OCI-M2 (cell line): ENCODE data around the gene MAPK8.

ENCODE experiments used
- DNase-seq: peaks from one replicate; lab custom pipeline; 2025; ENCODE audit not compliant: unreplicated experiment; lab: John Stamatoyannopoulos, UW

MAPK8 gene

GRCh38 chr10:48381971-48382370 lies 75.5 kb downstream of the MAPK8 start:
- no peak for DNase-seq

DNA sequence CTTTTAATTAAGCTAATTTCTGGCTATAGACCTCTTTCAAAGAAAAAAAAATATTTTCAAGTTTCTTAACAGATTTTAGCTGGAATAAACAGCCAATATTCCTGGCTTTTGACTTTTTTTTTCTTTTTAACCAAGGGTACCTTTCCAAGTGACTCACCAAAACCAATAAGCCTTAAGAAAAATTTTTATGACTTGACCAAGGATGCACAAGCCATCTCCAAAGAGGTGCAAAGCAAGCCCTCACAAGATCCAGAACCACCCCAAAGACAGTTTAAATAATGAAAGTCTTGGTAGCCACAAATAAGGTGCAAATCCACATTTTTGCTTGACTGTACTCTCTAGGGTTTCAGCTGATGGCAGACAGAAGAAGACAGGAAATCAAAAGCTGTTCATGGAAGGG lies 76.5 kb downstream of the MAPK8 start:
- DNase-seq, result no peak

DNA sequence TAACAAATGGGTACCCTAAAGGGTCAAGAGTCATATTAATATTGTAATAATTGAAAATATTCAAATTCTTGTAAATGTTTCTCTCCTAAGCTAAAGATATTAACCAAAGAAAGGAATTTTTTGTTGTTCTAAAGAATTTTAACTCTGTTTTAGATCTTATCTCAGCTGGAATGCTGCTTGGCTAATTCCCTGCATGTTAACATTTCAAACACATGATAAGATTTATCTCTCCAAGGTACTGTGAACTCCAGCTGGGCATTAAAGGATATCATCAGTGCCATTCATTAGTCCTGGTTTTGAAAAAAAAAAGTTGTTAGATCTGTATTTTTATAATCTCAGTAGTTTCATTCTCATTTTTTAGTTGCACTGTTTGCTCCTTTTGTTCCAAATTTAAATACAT lies 76.9 kb downstream of the MAPK8 start:
- no peak for DNase-seq

GRCh38 chr10:48384699-48384982 lies 78.2 kb downstream of the MAPK8 start:
- no peak for DNase-seq

DNA sequence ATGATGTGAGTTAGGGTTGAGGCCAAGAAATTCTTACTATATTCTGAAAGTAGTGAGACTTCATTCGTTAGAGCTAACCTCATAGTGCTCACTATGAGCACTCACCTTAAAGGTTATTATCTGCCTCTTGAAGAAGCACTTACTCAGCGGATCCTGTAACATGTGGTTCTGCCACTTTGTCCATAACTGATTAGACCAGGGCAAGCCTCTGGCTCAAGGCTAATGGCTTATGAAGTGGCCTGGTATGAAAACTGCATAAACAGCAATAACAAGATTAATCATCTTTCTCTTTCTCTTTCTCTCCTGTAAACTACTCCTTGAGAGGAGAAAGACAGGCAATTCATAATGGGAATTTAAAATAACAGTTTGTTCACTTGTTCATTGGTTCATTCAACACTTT lies 82.8 kb downstream of the MAPK8 start:
- no peak for DNase-seq

GRCh38 chr10:48389846-48390557 lies 83.5 kb downstream of the MAPK8 start:
- DNase-seq, result no peak

GRCh38 chr10:48390558-48390871 lies 84.0 kb downstream of the MAPK8 start:
- DNase-seq, result no peak

GRCh38 chr10:48390933-48391845 lies 84.7 kb downstream of the MAPK8 start:
- DNase-seq, result no peak

- DNase-seq, result no peak
These were observed 85.5 kb downstream of the MAPK8 start for GRCh38 chr10:48391994-48392393.

DNA sequence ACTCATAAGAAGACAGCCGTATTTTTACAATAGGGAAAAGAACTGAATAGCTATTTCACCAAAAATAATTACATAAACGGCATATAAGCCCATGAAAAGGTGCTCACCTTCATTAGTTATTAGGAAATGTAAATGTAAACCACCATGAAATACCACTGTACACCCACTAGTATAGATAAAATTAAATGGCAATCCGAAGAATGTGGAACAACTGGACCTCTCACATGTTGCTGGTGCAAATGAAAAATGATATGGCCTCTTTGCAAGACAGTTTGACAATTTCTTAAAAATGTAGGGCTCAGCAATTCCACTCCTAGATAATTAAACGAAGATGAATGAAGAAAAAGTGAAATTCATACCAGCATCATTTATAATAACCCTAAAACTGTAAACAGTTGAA lies 91.8 kb downstream of the MAPK8 start:
- no peak for DNase-seq

- no peak for DNase-seq
These were observed 92.6 kb downstream of the MAPK8 start for GRCh38 chr10:48399056-48399541.

- DNase-seq, result no peak
These were observed 93.1 kb downstream of the MAPK8 start for GRCh38 chr10:48399551-48399950.

DNA sequence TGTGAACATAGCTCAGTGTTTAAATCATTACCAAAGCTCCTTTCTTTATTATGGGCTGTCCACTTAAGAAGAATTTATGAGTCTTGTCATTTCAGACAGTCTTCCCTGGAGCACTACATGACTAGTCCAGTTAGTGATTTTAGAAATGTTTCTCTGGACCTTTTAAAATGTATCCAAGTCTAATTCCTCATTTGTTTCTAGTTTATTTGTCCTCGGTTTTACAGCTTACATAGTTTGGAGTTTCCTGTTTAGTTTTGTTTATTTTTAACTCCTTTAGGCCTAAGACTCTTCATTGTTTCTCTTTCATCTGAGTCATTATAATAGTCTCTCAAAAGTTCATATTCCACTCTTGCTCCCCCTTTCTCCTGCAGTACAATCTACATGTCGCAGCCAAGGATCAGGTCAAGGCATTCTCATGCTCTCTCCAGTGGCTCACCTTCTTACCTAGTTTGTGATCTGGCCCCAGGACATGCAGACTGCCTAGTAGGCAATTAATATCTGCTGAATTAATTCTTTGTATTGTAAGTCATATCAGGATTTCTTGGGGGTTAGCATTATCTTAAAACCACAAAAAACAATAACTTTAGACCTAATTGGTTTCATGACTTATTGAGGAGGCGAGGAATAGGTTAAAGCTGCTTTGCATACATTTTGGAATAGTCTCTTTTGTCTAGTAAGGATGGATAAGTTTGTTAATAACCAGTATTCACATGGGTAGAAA lies 93.8 kb downstream of the MAPK8 start:
- DNase-seq, result no peak

DNA sequence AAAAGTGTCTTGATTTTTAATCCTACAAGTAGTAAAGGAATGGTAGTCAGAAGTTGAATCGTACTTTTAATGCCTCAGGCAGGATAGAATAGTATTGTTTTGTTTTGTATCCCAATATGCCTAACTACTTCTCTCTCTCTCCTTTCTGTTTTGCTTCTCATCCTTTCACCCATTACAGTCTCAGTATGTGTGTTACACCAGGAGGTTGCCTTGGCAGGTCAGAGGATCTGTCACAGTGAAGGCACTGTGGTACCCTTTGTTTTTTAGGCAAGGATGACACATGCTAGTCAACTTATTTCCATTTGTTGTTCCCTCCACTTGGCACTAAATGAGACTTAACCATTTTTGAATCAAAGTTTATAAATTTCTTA lies 94.4 kb downstream of the MAPK8 start:
- no peak for DNase-seq

DNA sequence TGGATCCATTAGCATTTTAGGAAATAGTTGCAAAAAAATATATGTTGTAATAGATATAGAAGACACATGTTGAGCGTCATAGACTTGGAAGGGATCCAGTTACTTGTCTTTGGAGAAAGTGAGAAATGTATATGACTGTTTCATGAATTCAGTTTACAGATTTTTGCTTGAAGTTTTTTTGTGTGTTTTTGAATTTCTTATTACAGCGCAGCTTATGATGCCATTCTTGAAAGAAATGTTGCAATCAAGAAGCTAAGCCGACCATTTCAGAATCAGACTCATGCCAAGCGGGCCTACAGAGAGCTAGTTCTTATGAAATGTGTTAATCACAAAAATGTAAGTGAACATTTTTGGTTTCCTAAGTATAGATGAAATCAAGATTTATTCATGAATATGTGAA lies 98.2 kb downstream of the MAPK8 start:
- no peak for DNase-seq

GRCh38 chr10:48406204-48406603 lies 99.7 kb downstream of the MAPK8 start:
- DNase-seq, result no peak

DNA sequence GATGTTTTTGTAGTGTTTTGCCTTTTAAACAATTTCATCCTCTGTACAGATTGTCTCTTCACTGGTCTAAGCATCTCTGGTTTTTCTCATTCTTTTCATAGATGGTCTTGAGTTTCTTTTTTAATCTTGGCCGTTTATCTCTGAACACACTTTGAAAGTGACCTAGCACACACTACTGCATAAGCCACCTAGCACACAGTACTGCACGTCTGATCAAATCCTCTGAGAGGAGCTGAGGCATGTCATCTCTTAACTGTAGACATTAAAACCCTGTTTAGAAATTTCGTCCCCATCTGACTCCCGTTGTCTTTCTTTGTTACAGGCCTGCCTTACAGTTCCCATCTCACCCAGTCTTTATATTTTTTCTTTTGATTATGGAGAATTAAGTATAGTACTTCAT lies 100.2 kb downstream of the MAPK8 start:
- no peak for DNase-seq

GRCh38 chr10:48410503-48410902 lies 104.0 kb downstream of the MAPK8 start:
- DNase-seq, result no peak

DNA sequence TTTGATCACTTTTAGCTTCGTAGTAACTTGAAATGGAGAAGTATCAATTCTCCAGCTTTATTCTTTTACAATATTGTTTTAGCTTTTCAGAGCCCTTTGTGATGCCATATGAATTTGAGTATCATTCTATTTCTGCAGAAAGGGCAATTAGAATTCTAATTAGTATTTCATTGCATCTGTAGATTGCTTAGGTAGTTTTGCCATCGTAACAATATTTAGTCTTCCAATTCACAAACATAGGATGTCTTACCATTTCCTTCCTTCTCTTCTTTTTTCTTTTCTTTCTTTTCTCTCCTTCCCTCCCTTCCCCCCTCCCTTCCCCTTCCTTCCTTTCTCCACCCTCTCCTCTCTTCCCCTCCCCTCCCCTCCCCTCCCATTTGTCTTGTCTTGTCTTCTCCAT lies 105.0 kb downstream of the MAPK8 start:
- no peak for DNase-seq

GRCh38 chr10:48412081-48412480 lies 105.6 kb downstream of the MAPK8 start:
- no peak for DNase-seq

DNA sequence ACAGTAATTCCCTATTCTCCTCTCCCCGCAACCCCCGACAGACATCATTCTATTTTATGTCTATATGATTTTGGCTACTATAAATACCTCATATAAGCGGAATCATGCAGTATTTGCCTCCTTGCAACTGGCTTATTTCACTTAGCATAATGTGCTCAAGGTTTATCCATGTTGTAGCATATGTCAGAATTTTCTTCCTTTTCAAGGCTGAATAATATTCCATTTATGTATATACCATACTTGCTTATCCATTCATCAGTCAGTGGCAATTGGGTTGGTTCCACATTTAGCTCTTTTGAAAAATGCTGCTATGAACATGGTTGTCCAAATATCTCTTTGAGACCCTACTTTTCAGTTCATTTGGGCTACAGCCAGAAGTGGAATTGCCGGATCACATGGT lies 106.5 kb downstream of the MAPK8 start:
- no peak for DNase-seq

GRCh38 chr10:48414160-48414559 lies 107.7 kb downstream of the MAPK8 start:
- DNase-seq, result no peak
